Measurements from ENCODE around the gene PGAP6. TPM values are rescaled to one million over a fixed set of nuclear protein-coding genes. Genes with fewer than 3 reads are reported as not detected.
"Not testable (repeated sequence)": the region's sequence is repeated elsewhere in the genome, so short reads cannot be mapped to it uniquely, and the experiment has no call there.

The PGAP6 gene
- total RNA-seq, 1 donor from 2014 or later: 55.8 TPM

DNA sequence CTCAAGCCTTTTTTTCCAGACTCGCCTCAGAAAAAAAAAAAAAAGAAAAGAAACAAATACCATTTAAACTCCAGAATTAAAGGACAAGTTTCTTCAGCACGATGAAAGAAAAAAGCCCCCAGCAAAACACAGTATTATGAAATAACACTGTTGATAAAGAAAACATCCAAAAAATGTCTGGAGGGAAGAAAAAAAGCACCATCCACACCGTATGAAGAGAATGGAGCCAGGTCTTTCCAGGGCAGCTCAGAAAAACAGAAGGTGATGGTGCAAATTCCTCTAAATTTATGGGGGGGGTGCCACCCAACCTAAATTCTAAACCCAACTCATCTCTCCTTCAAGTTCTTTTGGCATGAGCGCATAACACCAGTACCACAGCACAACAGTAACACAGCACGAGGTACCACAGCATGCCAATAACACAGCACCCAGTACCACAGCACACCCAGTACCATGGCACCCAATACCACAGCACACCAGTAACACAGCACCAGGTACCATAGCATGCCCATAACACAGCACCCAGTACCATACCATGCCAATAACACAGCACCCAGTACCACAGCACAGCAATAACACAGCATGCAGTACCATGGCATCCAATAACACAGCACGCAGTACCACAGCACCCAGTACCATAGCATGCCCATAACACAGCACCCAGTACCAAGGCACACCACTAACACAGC, 48.2 kb downstream of the PGAP6 start:
- TF ChIP-seq, protein P1, sequence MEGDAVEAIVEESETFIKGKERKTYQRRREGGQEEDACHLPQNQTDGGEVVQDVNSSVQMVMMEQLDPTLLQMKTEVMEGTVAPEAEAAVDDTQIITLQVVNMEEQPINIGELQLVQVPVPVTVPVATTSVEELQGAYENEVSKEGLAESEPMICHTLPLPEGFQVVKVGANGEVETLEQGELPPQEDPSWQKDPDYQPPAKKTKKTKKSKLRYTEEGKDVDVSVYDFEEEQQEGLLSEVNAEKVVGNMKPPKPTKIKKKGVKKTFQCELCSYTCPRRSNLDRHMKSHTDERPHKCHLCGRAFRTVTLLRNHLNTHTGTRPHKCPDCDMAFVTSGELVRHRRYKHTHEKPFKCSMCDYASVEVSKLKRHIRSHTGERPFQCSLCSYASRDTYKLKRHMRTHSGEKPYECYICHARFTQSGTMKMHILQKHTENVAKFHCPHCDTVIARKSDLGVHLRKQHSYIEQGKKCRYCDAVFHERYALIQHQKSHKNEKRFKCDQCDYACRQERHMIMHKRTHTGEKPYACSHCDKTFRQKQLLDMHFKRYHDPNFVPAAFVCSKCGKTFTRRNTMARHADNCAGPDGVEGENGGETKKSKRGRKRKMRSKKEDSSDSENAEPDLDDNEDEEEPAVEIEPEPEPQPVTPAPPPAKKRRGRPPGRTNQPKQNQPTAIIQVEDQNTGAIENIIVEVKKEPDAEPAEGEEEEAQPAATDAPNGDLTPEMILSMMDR (IDR thresholded peaks at IDR 0.05): no peak
- no peak for ATAC-seq
- no peaks in the 10 kb centered on the region for H3K27me3 ChIP-seq (ENCODE audit: low read depth)
- DNase-seq: no peak
- no peak overlapping the region for H3K27ac ChIP-seq
- H3K4me1 ChIP-seq: peaks cover 33% of the 10 kb centered on the region
- H3K36me3 ChIP-seq: no peaks in the 10 kb centered on the region
- no peaks in the 10 kb centered on the region for H3K9me3 ChIP-seq
- intact Hi-C loops (cut with DNase I): no loop called here
- H3K4me3 ChIP-seq: no peak overlapping the region

DNA sequence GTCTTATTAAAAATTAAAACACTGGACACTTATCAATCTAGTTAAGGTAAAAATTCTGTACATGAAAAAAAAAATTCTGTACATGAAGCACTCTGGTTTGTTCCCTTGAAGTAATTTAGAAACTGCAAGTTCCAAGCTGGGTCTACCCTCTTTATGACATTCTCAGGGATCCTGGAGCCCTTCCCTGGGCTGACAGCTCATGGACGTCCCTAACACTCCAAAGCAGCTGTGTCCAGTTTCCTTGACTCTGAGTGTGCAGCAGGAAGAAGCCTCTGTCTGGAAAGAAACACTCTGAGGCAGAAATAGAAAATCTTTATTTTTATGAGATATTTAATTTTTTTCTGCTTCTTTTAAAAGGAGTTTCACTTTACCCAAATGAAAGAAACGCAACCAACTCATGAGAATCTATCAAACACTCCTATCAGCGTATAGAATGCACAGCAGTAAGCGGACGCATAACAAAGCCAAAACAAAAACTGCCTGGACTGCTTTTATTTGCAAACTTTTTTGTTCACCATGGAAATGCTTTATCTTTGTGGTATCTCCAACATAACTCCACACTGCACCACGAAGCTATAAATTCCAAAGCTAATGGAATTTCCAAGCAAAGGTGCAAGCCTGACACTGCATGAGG, 50.5 kb downstream of the PGAP6 start:
- H3K4me3 ChIP-seq; H3K27me3 ChIP-seq (ENCODE audit: low read depth); DNase-seq; H3K9me3 ChIP-seq; ATAC-seq; intact Hi-C loops (cut with DNase I); H3K36me3 ChIP-seq: not testable (repeated sequence)
- H3K27ac ChIP-seq: peak overlapping the region; percentile 36
- peaks cover 43% of the 10 kb centered on the region for H3K4me1 ChIP-seq

DNA sequence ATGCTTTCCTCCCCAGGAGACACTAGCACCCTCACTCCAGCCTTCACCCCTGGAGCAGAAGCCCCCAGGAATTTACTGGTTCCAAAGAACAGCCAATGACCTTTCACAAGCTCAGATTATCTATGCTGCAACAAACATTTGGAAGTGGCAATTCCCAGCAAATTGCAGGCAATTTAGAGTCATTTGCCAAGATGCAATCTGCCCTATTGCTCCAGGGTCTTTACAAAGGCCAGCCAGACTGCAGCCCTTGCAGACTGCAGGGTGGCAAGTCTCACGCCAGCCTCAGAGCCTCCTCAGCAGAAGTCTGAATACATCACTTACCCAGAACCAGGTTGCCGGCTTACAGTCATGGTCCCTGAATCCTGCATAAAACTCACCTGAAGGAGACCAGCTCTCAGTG, 51.0 kb downstream of the PGAP6 start:
- TF ChIP-seq, protein P1 (IDR thresholded peaks at IDR 0.05): no peak
- no peak for DNase-seq
- Histone ChIP-seq H3K4me1 (peaks cover 43% of the 10 kb centered on the region), H3K27me3 (ENCODE audit: low read depth) (no peaks in the 10 kb centered on the region), H3K9me3 (no peaks in the 10 kb centered on the region), H3K27ac (no peak overlapping the region), H3K36me3 (no peaks in the 10 kb centered on the region), H3K4me3 (no peak overlapping the region)
- intact Hi-C loops (cut with DNase I): no loop called here
- no peak for ATAC-seq

DNA sequence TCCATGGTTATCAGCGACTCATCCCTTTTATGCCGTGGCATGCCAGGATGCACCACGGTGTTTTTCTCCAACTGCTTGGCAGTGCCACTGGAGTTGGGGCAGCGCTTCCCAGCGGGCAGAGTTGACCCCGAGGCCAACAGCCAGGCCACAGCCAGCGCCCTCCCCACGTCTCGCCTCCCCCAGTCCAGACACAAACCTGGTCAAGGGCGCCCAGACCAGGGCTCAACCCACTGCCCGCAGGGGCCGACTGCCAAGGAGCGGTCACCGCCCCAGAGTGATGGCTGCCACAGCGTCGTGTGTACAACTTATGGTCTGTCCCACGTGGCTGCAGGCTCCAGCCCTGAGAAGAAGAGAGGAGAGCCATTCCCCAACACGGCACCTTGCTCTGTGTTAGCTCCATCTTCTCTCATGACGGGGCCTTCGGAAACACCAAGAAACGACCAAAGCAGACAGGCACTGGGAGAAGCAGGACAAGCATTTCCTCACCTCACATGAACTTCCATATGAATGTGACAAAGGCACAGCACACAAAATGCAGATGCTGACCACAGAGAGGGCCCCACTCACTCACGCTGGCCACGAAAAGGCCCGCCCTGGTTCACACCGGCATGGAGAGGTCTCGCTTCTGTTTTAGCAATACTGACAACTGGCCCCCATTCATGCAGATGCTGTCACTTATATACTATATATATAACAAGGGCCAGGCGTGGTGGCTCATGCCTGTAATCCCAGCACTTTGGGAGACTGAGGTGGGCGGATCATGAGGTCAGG, 56.2 kb downstream of the PGAP6 start:
- Histone ChIP-seq H3K27ac (peak overlapping the region; percentile 89), H3K36me3 (no peaks in the 10 kb centered on the region), H3K4me1 (peaks cover 58% of the 10 kb centered on the region), H3K4me3 (peak overlapping the region; percentile 40), H3K27me3 (ENCODE audit: low read depth) (no peaks in the 10 kb centered on the region), H3K9me3 (no peaks in the 10 kb centered on the region)
- no peak for DNase-seq
- no peak for ATAC-seq
- intact Hi-C loops (cut with DNase I): no loop called here
- TF ChIP-seq, protein P1 (IDR thresholded peaks at IDR 0.05): no peak

GRCh38 chr16:324451-325334, 57.1 kb downstream of the PGAP6 start:
- H3K27me3 ChIP-seq (ENCODE audit: low read depth): no peaks in the 10 kb centered on the region
- H3K4me1 ChIP-seq: peaks cover 53% of the 10 kb centered on the region
- H3K9me3 ChIP-seq: no peaks in the 10 kb centered on the region
- TF ChIP-seq, protein P1 (IDR thresholded peaks at IDR 0.05): no peak
- peak overlapping the region; percentile 89 for H3K27ac ChIP-seq
- ATAC-seq (no peak), DNase-seq (no peak)
- H3K4me3 ChIP-seq: peak overlapping the region; percentile 40
- no peaks in the 10 kb centered on the region for H3K36me3 ChIP-seq
- intact Hi-C loops (cut with DNase I): no loop called here

Measured in lower lobe of right lung (tissue), 2 donors.